ENCODE measurements around the gene POLG. TPM values are rescaled to one million over a fixed set of nuclear protein-coding genes. Genes with fewer than 3 reads are reported as not detected.

Gene POLG
- total RNA-seq, 2 experiments from 2014 or later = 80.2 to 93.7 TPM

DNA sequence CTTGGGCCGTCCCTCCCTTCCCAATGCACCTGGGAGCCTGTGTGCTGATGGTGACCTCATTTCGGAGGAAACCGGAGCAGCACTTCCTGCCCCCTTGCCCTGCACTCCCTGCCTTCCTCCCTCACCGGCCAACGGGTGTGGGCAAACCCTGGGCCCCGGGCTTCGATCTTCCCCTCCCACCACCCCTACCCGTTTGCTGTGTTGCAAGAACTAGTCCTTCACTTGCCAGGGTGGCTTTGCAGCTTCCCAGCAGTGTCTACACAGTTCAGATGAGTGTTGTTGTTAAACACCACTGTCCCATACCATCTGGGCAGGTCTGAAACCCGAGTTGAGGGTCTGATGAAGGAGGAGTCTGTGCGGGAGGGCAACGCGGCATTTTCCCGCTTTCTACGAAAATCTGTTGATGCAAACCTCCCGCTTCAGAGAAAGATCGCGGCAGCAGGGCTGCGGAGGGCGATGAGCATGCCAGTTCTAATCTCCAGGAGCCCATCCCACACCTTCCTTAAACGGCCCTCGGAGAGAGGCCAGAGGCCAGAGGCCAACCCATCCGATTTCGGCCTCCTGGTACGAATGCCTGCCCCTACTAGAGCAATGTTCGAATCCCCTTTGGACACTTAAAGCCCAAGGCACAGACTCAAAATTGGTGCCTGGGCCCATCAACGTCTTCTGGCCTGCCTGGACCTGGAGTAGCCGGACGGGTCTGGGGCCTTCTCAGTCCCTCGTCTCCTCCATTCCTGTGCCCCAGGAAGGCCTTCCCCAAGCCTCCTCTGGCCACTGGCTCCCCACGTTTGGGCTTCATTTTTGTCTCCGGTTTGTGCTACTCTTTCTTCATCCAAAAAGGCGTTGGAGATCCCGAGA lies 35.7 kb upstream of the POLG start:
- no TSS peak for BruUV-seq (replicated peaks)
- Histone ChIP-seq H3K4me3 (ENCODE audit: low read depth, low read length, poor library complexity, severe bottlenecking) (no peak overlapping the region), H3K79me2 (ENCODE audit: insufficient read depth, low read depth, low read length) (no peaks in the 10 kb centered on the region), H2AFZ (ENCODE audit: low read length) (no peak overlapping the region), H3K9me2 (ENCODE audit: insufficient read depth, low read length) (no peaks in the 10 kb centered on the region), H3K27ac (ENCODE audit: low read depth, low read length, poor library complexity, severe bottlenecking) (no peak overlapping the region), H3K9me3 (ENCODE audit: low read length) (no peaks in the 10 kb centered on the region), H3K4me2 (ENCODE audit: low read length) (no peak overlapping the region), H4K20me1 (ENCODE audit: insufficient read depth, low read length) (no peaks in the 10 kb centered on the region), H3K36me3 (ENCODE audit: insufficient read depth, low read length) (no peaks in the 10 kb centered on the region), H3K4me1 (ENCODE audit: insufficient read depth, low read length, poor library complexity, severe bottlenecking) (no peaks in the 10 kb centered on the region)
- POLR2A ChIA-PET = no interaction called here
- intact Hi-C loops (cut with micrococcal nuclease; ENCODE audit: unreplicated experiment) = no loop called here
- no peak for DNase-seq (ENCODE audit: low spot score)
- CTCF ChIA-PET (ENCODE audit: unreplicated experiment) = no interaction called here
- TF ChIP-seq, protein P1, sequence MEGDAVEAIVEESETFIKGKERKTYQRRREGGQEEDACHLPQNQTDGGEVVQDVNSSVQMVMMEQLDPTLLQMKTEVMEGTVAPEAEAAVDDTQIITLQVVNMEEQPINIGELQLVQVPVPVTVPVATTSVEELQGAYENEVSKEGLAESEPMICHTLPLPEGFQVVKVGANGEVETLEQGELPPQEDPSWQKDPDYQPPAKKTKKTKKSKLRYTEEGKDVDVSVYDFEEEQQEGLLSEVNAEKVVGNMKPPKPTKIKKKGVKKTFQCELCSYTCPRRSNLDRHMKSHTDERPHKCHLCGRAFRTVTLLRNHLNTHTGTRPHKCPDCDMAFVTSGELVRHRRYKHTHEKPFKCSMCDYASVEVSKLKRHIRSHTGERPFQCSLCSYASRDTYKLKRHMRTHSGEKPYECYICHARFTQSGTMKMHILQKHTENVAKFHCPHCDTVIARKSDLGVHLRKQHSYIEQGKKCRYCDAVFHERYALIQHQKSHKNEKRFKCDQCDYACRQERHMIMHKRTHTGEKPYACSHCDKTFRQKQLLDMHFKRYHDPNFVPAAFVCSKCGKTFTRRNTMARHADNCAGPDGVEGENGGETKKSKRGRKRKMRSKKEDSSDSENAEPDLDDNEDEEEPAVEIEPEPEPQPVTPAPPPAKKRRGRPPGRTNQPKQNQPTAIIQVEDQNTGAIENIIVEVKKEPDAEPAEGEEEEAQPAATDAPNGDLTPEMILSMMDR (conservative IDR thresholded peaks at IDR 0.05; ENCODE audit: low read length) = no peak
- no peak for TF ChIP-seq EZH2phosphoT487 (IDR thresholded peaks at IDR 0.05; ENCODE audit: borderline replicate concordance, low read depth, low read length)

DNA sequence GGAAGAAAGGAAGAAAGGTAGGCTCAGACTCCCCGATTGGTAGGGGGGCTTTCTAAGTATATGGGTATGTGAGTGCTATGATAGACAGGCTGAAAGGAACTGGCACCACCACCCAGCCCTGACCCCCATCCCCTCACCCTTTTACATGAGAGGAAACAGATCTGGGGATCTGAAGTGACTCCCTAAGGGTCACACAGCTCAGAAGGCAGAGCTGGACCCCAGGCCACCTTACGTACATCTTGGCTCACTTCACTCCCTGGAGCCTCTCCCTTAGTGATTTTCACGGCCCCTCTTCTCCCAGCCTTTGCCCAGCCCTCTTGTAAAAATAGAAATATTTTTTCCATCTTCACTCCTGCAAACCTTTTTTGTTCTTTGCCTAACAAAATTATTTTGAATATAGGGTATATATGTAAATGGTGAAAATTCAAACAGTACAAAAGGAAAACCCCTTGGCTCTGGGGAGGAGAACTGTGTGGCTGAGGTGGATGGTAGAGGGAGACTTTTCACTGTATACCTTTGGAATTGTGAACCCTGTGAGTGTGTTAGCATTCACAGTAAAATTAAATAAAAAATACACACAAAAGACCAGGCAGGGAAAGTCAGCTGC lies 34.8 kb upstream of the POLG start:
- no TSS peak for BruUV-seq (replicated peaks)
- no peaks in the 10 kb centered on the region for H3K4me1 ChIP-seq (ENCODE audit: insufficient read depth, low read length, poor library complexity, severe bottlenecking)
- POLR2A ChIA-PET = no interaction called here

More for the DNA sequence above, 34.8 kb upstream of the POLG start:
- no peak overlapping the region for H2AFZ ChIP-seq (ENCODE audit: low read length)
- CTCF ChIA-PET (ENCODE audit: unreplicated experiment) = interaction anchor here (0.6 to 1.0 kb wide), 2 partner anchors 11 to 47 kb away, joined by 3 to 6 read pairs; no protein-coding TSS in a partner anchor
- no peak overlapping the region for H3K4me2 ChIP-seq (ENCODE audit: low read length)
- no peaks in the 10 kb centered on the region for H3K9me3 ChIP-seq (ENCODE audit: low read length)
- H4K20me1 ChIP-seq (ENCODE audit: insufficient read depth, low read length) = no peaks in the 10 kb centered on the region
- TF ChIP-seq EZH2phosphoT487 (IDR thresholded peaks at IDR 0.05; ENCODE audit: borderline replicate concordance, low read depth, low read length) = no peak
- TF ChIP-seq, protein P1 (conservative IDR thresholded peaks at IDR 0.05; ENCODE audit: low read length) = no peak
- H3K9me2 ChIP-seq (ENCODE audit: insufficient read depth, low read length) = no peaks in the 10 kb centered on the region
- no peak for DNase-seq (ENCODE audit: low spot score)
- no peak overlapping the region for H3K4me3 ChIP-seq (ENCODE audit: low read depth, low read length, poor library complexity, severe bottlenecking)
- no peaks in the 10 kb centered on the region for H3K79me2 ChIP-seq (ENCODE audit: insufficient read depth, low read depth, low read length)
- no peaks in the 10 kb centered on the region for H3K36me3 ChIP-seq (ENCODE audit: insufficient read depth, low read length)
- intact Hi-C loops (cut with micrococcal nuclease; ENCODE audit: unreplicated experiment) = no loop called here
- H3K27ac ChIP-seq (ENCODE audit: low read depth, low read length, poor library complexity, severe bottlenecking) = no peak overlapping the region

All from OCI-LY7 (cell line).